K562 (cell line): ENCODE measurements around the gene CYSRT1. TPM values are rescaled to one million over a fixed set of nuclear protein-coding genes. Genes with fewer than 3 reads are reported as not detected.
A peak's percentile ranks its signal among the peaks of the same experiment; 100 is the strongest.

Source experiments
- CHD2 ChIP-seq: IDR thresholded peaks from 2 replicates; pipeline ENCODE4 v1.6.1; 2011; ENCODE audit warnings: low read depth, low read length
- DACH1 ChIP-seq: fragments of 450-650 bp; IDR thresholded peaks from 2 replicates; pipeline ENCODE4 v1.6.1; 2018; ENCODE audit not compliant: partially characterized antibody
- HNRNPL ChIP-seq: fragments of 200-400 bp; formaldehyde crosslinking; IDR thresholded peaks from 2 replicates; pipeline ENCODE4 v1.6.1; 2017; ENCODE audit warnings: low read depth, mild to moderate bottlenecking, low read length
- SAFB ChIP-seq: fragments of 200-400 bp; formaldehyde crosslinking; IDR thresholded peaks from 2 replicates; pipeline ENCODE4 v1.6.1; 2017; ENCODE audit warnings: low read depth, low read length, borderline replicate concordance
- SIN3A ChIP-seq, 2 experiments: fragments of 150-350 bp in 1 of 2; IDR thresholded peaks; 2 replicates each; pipeline ENCODE4 v1.6.1; 2011 to 2016; ENCODE audit warnings: borderline replicate concordance in 2 of 2, low read depth in 2 of 2, low read length in 2 of 2, mild to moderate bottlenecking in 2 of 2, moderate library complexity in 2 of 2; ENCODE audit not compliant: control insufficient read depth in 1 of 2
- ZBTB2 ChIP-seq: fragments of 450-650 bp; IDR thresholded peaks from 2 replicates; pipeline ENCODE4 v1.6.1; 2016; ENCODE audit warnings: antibody characterized with exemption
- ZNF668 ChIP-seq: fragments of 250-450 bp; sonication (Bioruptor Pico); IDR thresholded peaks from 2 replicates; pipeline ENCODE4 v1.8.0; 2022; ENCODE audit warnings: mild to moderate bottlenecking, inconsistent platforms
- ZNF707 ChIP-seq: fragments of 250-450 bp; sonication (Bioruptor Pico); conservative IDR thresholded peaks from 2 replicates; pipeline ENCODE4 v1.8.0; 2022; ENCODE audit warnings: inconsistent platforms, mild to moderate bottlenecking, moderate library complexity
- ZNF740 ChIP-seq, 3 experiments: fragments of 200-800 bp in 1 of 3; sonication (Bioruptor generic) in 1 of 3; sonication (generic) in 1 of 3; formaldehyde crosslinking in 1 of 3; IDR thresholded peaks; 2 replicates each; pipeline versions ENCODE4 v1.6.1 to v1.8.0; 2016 to 2022; ENCODE audit warnings: mild to moderate bottlenecking in 2 of 3, missing compliant biosample characterization in 2 of 3, missing genetic modification characterization in 2 of 3, missing genetic modification reagents in 1 of 3
- ZNF766 ChIP-seq: fragments of 200-800 bp; sonication (Bioruptor generic); conservative IDR thresholded peaks from 2 replicates; pipeline ENCODE4 v1.6.1; 2016; ENCODE audit warnings: missing genetic modification characterization, missing compliant biosample characterization
- polyA plus RNA-seq, 8 experiments: library from polyadenylated mRNA; depleted of rRNA in 4 of 8; stranded (reverse) in 5 of 8; unstranded in 3 of 8; fragments of >200 nt; fragmentation: Nextera tagmentation in 2 of 8; fragmentation: Illumina TruSeq in 1 of 8; extraction: Ambion mirVana in 2 of 8; extraction: Trizol in 1 of 8; gene quantifications; 2 replicates each; pipeline versions ENCODE4 v1.2.1 to v1.2.3, GENCODE V29; 2011 to 2014; ENCODE audit warnings: inconsistent platforms in 1 of 8, missing spikeins in 1 of 8
- total RNA-seq, 7 experiments: library from RNA; depleted of rRNA in 6 of 7; stranded (reverse); fragments of >200 nt in 6 of 7; fragmentation: Illumina TruSeq in 2 of 7; extraction: Trizol in 2 of 7; gene quantifications; 2 replicates each; pipeline versions ENCODE4 v1.2.1 to v1.2.3, GENCODE V29; 2011 to 2021; ENCODE audit warnings: low replicate concordance in 1 of 7
- TF ChIP-seq, protein P1 (sequence below), 2 experiments: fragments of 450-650 bp in 1 of 2; IDR thresholded peaks; 2 replicates each; pipeline ENCODE4 v1.6.1; 2011 to 2017; ENCODE audit warnings: low read depth in 2 of 2, antibody characterized with exemption in 1 of 2, borderline replicate concordance in 1 of 2, low read length in 1 of 2, mild to moderate bottlenecking in 1 of 2, mixed read lengths in 1 of 2; ENCODE audit not compliant: control insufficient read depth in 1 of 2
- TF ChIP-seq, protein P2 (sequence below): fragments of 250-450 bp; sonication (Bioruptor Pico); IDR thresholded peaks from 2 replicates; pipeline ENCODE4 v1.8.0; 2022; ENCODE audit warnings: inconsistent platforms, mild to moderate bottlenecking, moderate library complexity, borderline replicate concordance
- TF ChIP-seq, protein P3 (sequence below): sonication (generic); formaldehyde crosslinking; IDR thresholded peaks from 2 replicates; pipeline ENCODE4 v1.8.0; 2022; ENCODE audit warnings: missing genetic modification reagents, mild to moderate bottlenecking, borderline replicate concordance

The CYSRT1 gene
- total and polyA plus RNA-seq, 9 of the 15 experiments (the other 6 are each of a cell fraction or from before 2014, with no cell fraction given), result 0.04 to 1.4 (median 0.42) TPM; not detected in 3

DNA sequence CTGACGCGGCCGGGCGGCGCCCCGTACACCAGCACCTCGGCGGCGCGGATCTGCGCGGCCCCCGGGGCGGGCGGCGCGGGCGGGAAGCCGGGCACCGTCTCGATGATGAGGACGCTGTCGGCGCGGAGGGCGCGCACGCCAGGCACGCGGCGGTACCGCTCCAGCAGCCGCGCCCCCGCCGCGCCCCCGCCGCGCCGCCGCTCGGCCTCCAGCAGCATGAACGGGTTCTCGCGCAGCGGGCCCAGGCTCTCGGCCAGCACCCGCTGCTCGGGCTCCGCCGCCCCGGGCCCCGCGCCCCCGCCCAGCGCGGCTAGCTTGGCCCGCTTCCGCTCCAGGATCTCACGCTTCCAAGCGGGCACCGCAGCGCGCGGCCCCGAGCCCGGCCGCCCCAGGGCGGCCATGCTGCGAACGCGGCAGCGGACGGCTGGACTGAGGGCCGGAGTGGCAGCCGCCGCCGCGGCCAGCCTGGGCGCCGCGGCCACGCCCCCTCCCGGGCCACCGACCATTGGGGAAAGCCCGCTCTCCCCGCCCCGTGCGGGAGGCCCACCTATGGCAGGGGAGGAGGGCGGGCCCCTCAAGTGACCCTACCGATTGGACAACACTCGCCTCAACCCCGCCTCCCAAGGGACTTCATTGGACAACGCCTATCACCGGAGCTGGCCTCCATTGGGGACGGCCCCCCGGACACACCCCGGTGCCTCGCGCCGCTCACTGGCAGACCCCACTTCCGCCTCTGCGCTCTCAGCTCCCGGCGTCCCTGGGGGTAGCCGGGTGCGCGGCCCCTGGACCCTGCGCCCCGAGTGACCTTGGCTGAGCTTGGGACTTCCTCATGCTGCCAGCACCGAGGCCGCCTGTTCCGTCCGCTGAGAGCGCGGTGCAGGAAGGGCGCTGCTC is 24.4 kb upstream of the CYSRT1 start, which contains the start of gene TPRN (continued):
- TF ChIP-seq, protein P1, sequence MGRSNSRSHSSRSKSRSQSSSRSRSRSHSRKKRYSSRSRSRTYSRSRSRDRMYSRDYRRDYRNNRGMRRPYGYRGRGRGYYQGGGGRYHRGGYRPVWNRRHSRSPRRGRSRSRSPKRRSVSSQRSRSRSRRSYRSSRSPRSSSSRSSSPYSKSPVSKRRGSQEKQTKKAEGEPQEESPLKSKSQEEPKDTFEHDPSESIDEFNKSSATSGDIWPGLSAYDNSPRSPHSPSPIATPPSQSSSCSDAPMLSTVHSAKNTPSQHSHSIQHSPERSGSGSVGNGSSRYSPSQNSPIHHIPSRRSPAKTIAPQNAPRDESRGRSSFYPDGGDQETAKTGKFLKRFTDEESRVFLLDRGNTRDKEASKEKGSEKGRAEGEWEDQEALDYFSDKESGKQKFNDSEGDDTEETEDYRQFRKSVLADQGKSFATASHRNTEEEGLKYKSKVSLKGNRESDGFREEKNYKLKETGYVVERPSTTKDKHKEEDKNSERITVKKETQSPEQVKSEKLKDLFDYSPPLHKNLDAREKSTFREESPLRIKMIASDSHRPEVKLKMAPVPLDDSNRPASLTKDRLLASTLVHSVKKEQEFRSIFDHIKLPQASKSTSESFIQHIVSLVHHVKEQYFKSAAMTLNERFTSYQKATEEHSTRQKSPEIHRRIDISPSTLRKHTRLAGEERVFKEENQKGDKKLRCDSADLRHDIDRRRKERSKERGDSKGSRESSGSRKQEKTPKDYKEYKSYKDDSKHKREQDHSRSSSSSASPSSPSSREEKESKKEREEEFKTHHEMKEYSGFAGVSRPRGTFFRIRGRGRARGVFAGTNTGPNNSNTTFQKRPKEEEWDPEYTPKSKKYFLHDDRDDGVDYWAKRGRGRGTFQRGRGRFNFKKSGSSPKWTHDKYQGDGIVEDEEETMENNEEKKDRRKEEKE (IDR thresholded peaks at IDR 0.05; ENCODE audit: borderline replicate concordance in 1 of 2, control insufficient read depth in 1 of 2, low read depth in 2 of 2, low read length in 1 of 2), result no peak
- TF ChIP-seq, protein P2, sequence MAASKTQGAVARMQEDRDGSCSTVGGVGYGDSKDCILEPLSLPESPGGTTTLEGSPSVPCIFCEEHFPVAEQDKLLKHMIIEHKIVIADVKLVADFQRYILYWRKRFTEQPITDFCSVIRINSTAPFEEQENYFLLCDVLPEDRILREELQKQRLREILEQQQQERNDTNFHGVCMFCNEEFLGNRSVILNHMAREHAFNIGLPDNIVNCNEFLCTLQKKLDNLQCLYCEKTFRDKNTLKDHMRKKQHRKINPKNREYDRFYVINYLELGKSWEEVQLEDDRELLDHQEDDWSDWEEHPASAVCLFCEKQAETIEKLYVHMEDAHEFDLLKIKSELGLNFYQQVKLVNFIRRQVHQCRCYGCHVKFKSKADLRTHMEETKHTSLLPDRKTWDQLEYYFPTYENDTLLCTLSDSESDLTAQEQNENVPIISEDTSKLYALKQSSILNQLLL (CRISPR knock-in tag), result no peak
- TF ChIP-seq ZNF740 (CRISPR knock-in tag; IDR thresholded peaks at IDR 0.05) (no peak), ZNF740 (tag; IDR thresholded peaks at IDR 0.05) (no peak), ZNF766 (0 out of 2 replicates have a peak, but pooled peaks have one; percentile 27), ZNF707 (CRISPR knock-in tag) (no peak), HNRNPL (0 out of 2 replicates have a peak, but pooled peaks have one; percentile 19), DACH1 (no peak), SAFB (peak; percentile 63; the same call in 1 of the 2 replicates), SIN3A (IDR thresholded peaks at IDR 0.05; ENCODE audit: borderline replicate concordance in 2 of 2, control insufficient read depth in 1 of 2, low read depth in 2 of 2, low read length in 2 of 2) (peak in 1 of 2 experiments; percentile 84; a peak in 1 of 4 replicates), CHD2 (peak; percentile 84), ZNF668 (CRISPR knock-in tag) (peak; percentile 26; the same call in 1 of the 2 replicates), ZBTB2 (peak; percentile 60; the same call in 1 of the 2 replicates)
- TF ChIP-seq, protein P3, sequence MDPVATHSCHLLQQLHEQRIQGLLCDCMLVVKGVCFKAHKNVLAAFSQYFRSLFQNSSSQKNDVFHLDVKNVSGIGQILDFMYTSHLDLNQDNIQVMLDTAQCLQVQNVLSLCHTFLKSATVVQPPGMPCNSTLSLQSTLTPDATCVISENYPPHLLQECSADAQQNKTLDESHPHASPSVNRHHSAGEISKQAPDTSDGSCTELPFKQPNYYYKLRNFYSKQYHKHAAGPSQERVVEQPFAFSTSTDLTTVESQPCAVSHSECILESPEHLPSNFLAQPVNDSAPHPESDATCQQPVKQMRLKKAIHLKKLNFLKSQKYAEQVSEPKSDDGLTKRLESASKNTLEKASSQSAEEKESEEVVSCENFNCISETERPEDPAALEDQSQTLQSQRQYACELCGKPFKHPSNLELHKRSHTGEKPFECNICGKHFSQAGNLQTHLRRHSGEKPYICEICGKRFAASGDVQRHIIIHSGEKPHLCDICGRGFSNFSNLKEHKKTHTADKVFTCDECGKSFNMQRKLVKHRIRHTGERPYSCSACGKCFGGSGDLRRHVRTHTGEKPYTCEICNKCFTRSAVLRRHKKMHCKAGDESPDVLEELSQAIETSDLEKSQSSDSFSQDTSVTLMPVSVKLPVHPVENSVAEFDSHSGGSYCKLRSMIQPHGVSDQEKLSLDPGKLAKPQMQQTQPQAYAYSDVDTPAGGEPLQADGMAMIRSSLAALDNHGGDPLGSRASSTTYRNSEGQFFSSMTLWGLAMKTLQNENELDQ, result no peak
